HTERT RPE-1 (cell line): Measurements from ENCODE around the gene TALDO1.

Experiments used
- in situ Hi-C: fragments of 300-500 bp; cut with MboI; formaldehyde crosslinking; loops from 4 replicates; pipeline ENCODE4 v1.14.3; 2020; ENCODE audit warnings: low sequenced_read_pairs

Gene TALDO1

GRCh38 chr11:786235-787083 is 39.2 kb downstream of the TALDO1 start:
- in situ Hi-C loops, result no loop called here

DNA sequence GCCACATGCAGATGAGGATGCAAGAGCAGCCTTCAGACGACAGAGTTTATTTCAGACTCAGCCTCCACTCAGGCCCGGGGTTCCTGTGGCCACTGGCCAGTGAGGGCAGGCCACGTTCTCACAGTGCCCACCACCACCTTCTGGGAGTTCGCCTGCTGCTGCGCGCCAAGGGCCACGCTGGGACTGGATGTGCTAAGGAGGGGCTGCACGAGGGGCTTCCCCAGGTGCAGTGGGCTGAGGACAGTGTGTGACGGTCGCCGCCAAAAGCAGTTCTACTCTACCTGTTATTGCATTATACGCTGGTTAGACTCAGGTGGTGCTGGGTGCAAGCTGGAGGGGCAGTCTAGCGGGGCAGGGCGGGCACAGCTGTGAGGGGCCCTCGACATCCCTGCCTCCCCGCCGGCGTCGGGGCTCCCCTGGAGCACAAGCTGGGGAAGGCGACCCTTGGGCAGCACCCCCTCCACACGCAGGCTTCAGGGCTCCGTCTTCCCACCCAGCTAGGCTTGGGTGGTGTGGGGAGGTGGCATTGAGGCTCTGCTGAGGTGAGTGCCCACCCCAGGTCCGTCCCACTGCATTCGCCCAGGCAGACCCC is 39.9 kb downstream of the TALDO1 start:
- in situ Hi-C loops, result no loop called here

DNA sequence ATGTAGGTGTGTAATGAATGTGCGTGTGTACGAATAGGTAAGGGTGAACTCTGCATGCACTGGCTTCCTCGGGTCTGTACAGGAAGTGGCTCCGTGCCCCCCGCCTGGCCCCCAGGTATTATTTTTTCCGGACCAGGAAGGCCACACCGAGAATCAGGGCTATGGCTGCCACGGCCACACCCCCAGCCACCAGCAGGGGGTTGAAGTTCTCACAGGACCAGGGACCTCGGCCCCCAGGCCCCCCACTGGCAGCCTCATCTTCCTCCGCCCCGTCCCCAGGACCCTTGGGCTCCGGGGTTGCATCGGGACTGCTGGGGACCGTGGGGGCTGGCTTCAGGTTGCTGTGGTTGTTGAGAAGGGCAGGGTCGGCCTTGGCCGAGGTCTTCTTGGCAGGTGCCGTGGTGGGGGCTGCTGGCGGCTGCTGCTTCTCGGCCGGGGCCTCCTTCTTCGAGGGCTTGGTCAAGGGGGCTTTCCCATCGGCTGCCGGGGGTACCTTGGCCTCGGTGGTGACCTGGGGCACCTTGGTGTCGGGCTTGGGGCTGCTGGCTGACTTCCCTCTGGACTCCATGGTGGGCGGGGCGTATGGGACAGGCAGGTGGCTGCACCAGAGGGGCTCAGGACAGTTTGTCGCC is 40.9 kb downstream of the TALDO1 start:
- in situ Hi-C loops, result no loop called here

GRCh38 chr11:788953-789940 is 42.0 kb downstream of the TALDO1 start:
- in situ Hi-C loops, result no loop called here

DNA sequence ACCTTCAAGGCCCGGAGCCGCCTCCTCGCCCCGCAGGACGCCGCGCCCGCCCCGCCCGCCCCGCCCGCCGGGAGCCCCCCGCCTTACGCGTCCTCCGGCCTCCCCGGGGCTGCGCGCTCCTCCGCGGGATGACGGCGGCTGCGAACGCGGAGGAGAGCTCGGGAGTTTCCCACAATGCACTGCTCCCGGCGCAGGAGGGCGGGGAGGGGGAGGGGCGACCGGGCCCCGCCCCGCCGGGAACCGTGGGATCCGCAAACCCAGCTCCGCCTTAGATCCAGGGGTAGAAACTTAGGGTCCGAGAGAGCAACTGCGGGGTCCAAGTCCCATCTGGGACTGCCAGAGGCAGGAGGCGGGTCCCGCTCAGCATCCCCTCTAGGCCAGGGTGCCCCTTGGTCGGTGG is 42.7 kb downstream of the TALDO1 start, which contains the start of gene CEND1:
CEND1 (minus strand) TSS at position 148 of the 400 bp plus-strand sequence. CDS start 1,514 bp downstream, outside the sequence.
- in situ Hi-C loops, result no loop called here

DNA sequence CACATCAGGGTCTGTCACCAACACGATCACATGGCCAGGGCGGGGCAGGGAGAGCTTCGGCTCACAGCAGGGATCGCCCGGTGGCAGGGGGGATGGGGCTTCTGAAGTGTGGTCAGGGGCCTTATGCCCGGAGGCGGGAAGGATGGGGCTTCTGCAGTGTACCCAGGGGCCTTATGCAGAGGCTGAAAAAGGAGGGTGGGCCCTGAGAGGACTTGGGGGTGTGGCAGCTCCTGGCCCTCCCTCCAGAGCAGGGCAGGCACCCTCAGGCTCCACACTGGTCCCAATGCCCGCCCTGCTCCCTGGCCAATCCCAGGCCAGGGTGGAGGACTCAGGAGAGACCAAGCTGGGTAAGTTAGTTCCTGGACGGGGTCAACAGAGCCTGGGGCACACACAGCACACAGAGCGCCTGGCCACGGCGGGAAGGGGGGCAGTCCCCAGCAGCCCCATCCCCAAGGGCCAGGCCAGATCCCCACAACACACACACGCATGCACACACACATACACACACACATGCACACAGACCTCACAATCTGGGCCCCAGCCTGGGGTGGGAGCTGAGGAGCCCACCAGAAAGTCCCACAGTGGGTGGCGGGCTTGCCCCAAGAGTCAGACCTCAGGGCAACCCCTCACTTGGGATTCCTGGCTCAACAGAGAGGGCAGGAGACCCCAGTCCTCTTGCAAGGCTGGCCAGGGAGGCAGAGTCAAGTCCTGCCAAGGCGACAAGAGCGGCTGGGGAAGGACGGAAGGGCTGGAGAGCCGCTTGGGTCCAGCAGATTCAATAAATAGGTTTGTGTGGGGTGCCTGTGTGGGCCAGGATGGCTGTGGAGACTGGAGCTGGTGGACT is 43.7 kb downstream of the TALDO1 start:
- in situ Hi-C loops, result no loop called here

- in situ Hi-C loops, result no loop called here
Observed at GRCh38 chr11:791658-792534, 44.6 kb downstream of the TALDO1 start.

GRCh38 chr11:792535-792821 is 45.2 kb downstream of the TALDO1 start:
- in situ Hi-C loops, result no loop called here

GRCh38 chr11:792873-793272 is 45.6 kb downstream of the TALDO1 start:
- in situ Hi-C loops, result no loop called here

- in situ Hi-C loops, result no loop called here
Observed at GRCh38 chr11:793556-793955, 46.3 kb downstream of the TALDO1 start.

DNA sequence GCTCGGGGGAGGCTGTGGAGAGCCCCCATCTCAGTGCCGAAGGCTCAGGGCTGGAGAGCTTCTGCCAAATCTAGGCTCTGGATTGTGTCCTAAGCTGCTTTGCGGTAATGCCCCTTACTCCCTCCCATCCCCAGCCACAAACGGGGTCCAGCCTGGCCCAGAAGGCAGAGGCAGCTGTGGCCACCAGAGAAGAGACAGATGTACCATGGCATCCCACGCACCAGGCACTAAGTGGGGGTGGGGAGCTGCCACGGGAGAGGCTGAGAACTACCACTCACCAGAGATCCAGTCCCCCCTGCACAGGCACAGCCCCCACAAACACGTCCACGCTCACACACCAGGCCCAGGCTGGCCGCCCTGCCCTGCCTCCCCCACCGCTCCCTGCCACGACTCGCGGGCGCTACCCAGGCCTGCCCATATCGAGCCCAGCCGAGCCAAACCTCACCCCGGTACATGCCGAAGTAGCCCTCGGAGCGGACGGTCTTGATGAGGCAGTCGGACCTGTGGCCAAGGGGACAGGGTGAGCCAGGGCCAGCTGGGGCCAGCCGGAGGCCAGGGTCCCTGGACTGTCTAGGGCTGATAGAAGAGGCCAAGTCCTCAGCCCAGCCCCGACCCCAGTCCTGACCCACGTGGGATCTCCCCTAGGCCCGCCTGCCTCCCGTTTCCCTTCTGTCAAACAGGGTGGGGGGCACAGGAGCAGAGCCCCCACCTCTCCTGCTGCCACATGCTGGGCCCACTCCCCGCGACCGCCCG is 46.9 kb downstream of the TALDO1 start:
- in situ Hi-C loops, result no loop called here

DNA sequence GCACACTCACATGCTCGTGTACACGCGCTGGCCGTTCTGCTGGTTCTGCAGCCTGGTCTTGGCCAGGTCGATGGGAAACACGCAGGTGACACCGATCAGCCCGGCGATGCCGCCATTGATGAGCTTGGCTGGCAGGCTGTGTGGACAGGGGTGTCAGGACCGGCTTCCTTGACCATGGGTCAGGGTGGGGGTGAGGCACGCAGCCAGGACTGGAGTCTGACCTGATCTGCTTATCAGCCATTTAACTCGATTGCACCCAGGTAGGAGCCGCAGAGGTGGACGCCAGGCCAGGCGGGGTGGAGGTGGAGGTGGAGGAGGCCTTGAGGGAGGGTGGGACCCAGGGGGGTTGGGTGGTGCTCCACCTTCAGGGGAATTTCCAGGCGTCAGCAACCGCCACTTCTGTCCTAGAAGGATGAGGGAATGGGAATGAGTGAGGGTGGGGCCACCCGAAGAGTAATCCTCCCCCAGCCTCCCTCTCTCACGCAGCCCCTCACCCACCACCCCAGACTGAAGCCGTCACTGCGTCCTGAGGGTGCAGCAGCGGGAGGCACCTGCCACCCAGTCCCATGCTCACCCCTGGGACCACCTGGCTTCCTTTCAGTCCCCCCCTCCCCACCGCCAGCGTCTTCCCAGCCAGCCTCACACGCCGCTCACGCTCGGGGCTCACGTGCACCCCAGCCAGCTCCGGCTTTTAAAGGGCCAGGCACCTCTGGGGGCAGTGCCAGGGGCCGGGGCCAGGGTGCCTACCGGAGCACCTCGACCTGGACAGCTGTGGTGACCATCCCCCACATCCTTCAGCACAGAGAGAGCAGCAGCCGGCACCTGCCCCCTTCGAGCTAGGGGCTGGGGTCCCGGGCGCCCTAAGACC is 47.7 kb downstream of the TALDO1 start:
- in situ Hi-C loops, result no loop called here

- in situ Hi-C loops, result no loop called here
Observed at GRCh38 chr11:795634-796564, 48.6 kb downstream of the TALDO1 start.

DNA sequence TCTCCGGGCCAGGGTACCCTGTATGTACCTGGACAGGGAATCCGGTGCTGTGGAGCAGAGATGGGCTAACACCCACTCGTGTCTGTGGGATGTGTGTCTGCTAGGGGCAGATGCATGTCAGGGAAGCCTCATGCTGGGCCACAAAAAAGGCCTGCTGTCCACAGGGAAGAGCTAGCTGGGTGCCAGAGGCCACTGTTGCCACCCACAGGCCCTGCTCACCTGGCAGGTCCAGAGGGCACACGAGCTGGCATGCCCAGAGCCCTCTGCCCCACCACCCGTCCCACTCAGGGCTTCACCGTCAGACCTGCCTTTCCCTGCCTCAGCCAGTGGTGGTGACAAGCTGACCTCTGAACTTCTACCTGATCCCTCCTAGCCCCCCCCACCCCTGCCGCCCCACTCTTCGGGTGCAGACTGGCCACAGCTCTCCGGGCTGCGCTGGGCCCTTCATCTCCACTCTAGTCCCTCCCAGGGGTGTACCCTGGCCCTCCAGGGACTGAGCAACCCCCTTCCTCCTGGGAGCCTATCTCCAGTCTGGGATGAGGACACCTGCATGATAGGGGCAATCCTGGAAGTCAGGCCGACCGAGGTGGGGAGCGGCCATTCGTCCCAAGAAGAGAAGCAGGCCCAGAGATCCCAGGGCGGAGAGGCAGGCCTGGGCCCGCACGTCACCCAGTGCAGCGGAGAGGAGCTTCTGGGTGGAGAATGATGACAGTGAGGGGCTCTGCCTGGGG is 49.5 kb downstream of the TALDO1 start:
- in situ Hi-C loops, result no loop called here

GRCh38 chr11:797296-798092 is 50.2 kb downstream of the TALDO1 start:
- in situ Hi-C loops, result no loop called here
